Liver (tissue), 9 donors: ENCODE data around the gene PLPP4. TPM values are rescaled to one million over a fixed set of nuclear protein-coding genes. Genes with fewer than 3 reads are reported as not detected.

Experiments used
- DNase-seq: peaks from one replicate; pipeline ENCODE4 v3.0.0-alpha.2; 2017; ENCODE audit warnings: low spot score
- H3K27ac ChIP-seq, 2 donors: one replicate each; pipeline ENCODE4 v1.7.0; 2013; ENCODE audit warnings: inconsistent platforms in 2 of 2, low read length in 2 of 2, control low read depth in 1 of 2, low read depth in 1 of 2, mild to moderate bottlenecking in 1 of 2
- H3K27me3 ChIP-seq, 4 donors: one replicate each; pipeline versions ENCODE4 v1.6.1 to v1.7.0; 2013; ENCODE audit warnings: low read length in 3 of 4, inconsistent platforms in 1 of 4, mild to moderate bottlenecking in 1 of 4, moderate library complexity in 1 of 4; ENCODE audit not compliant: control insufficient read depth in 4 of 4, insufficient read depth in 4 of 4
- H3K36me3 ChIP-seq, 4 donors: one replicate each; pipeline versions ENCODE4 v1.6.1 to v1.7.0; 2013; ENCODE audit warnings: low read length in 3 of 4, mild to moderate bottlenecking in 3 of 4, low read depth in 1 of 4, moderate library complexity in 1 of 4; ENCODE audit not compliant: control insufficient read depth in 4 of 4, insufficient read depth in 3 of 4
- H3K4me1 ChIP-seq, 4 donors: one replicate each; pipeline versions ENCODE4 v1.6.1 to v1.7.0; 2013; ENCODE audit warnings: low read length in 3 of 4, mild to moderate bottlenecking in 3 of 4, moderate library complexity in 1 of 4; ENCODE audit not compliant: control insufficient read depth in 4 of 4, insufficient read depth in 4 of 4
- H3K4me3 ChIP-seq, 3 donors: one replicate each; pipeline versions ENCODE4 v1.6.1 to v1.7.0; 2013; ENCODE audit warnings: low read length in 3 of 3, control low read depth in 1 of 3, low read depth in 1 of 3, mild to moderate bottlenecking in 1 of 3
- H3K9ac ChIP-seq, 2 donors: one replicate each; pipeline ENCODE4 v1.7.0; 2013; ENCODE audit warnings: low read length in 2 of 2, mild to moderate bottlenecking in 2 of 2, moderate library complexity in 2 of 2, control low read depth in 1 of 2, low read depth in 1 of 2
- H3K9me3 ChIP-seq, 4 donors: one replicate each; pipeline versions ENCODE4 v1.6.1 to v1.7.0; 2013; ENCODE audit warnings: low read length in 3 of 4; ENCODE audit not compliant: control insufficient read depth in 4 of 4
- ATF3 ChIP-seq: IDR thresholded peaks from 2 replicates; pipeline ENCODE4 v1.6.1; 2016; ENCODE audit warnings: antibody characterized with exemption
- EGR1 ChIP-seq, 2 donors: IDR thresholded peaks; 2 replicates each; pipeline ENCODE4 v1.6.1; 2016 to 2018; ENCODE audit warnings: antibody characterized with exemption in 2 of 2, low read depth in 2 of 2
- FOXA2 ChIP-seq: IDR thresholded peaks from 2 replicates; pipeline ENCODE4 v1.6.1; 2016; ENCODE audit warnings: antibody characterized with exemption
- HNF4A ChIP-seq, 2 donors: conservative IDR thresholded peaks; 2 replicates each; pipeline ENCODE4 v1.6.1; 2016; ENCODE audit warnings: antibody characterized with exemption in 2 of 2, mild to moderate bottlenecking in 2 of 2
- HNF4G ChIP-seq: IDR thresholded peaks from 2 replicates; pipeline ENCODE4 v1.6.1; 2016; ENCODE audit warnings: antibody characterized with exemption
- JUND ChIP-seq, 2 donors: IDR thresholded peaks; 2 replicates each; pipeline ENCODE4 v1.6.1; 2016; ENCODE audit warnings: antibody characterized with exemption in 2 of 2
- MAX ChIP-seq: IDR thresholded peaks from 2 replicates; pipeline ENCODE4 v1.6.1; 2016; ENCODE audit warnings: antibody characterized with exemption
- RAD21 ChIP-seq, 2 donors: IDR thresholded peaks; 2 replicates each; pipeline ENCODE4 v1.6.1; 2016; ENCODE audit warnings: antibody characterized with exemption in 2 of 2, mild to moderate bottlenecking in 2 of 2
- REST ChIP-seq: IDR thresholded peaks from 2 replicates; pipeline ENCODE4 v1.6.1; 2016; ENCODE audit warnings: antibody characterized with exemption, mild to moderate bottlenecking
- RXRA ChIP-seq, 2 donors: IDR thresholded peaks; 2 replicates each; pipeline ENCODE4 v1.6.1; 2017 to 2018; ENCODE audit warnings: antibody characterized with exemption in 2 of 2, mild to moderate bottlenecking in 1 of 2
- ZBTB33 ChIP-seq: IDR thresholded peaks from 2 replicates; pipeline ENCODE4 v1.6.1; 2016; ENCODE audit warnings: antibody characterized with exemption
- WGBS: extraction: QIAGEN DNeasy Blood & Tissue Kit; methylation state at CpG from one replicate; pipeline ENCODE4 v1.1.7; 2013; 5-methylcytosine and 5-hydroxymethylcytosine counted together
- polyA plus RNA-seq, 2 donors: library from polyadenylated mRNA; stranded (reverse) in 1 of 2; unstranded in 1 of 2; fragments of 200-250 nt in 1 of 2; fragments of >200 nt in 1 of 2; fragmentation: Nextera tagmentation in 1 of 2; extraction: Ambion mirVana in 1 of 2; gene quantifications; one replicate each; pipeline versions ENCODE4 v1.2.1 to v1.2.3, GENCODE V29; 2013 to 2015
- total RNA-seq, 2 donors: library from RNA; depleted of rRNA; stranded (reverse); fragments of >200 nt; gene quantifications; one replicate each; pipeline ENCODE4 v1.2.3, GENCODE V29; 2014
- donor health status: healthy.
- donor health status: healthy.
- donor health status: healthy.
- donor health status: healthy.
- donor health status: healthy.

Gene PLPP4
- total and polyA plus RNA-seq, 4 donors = 0.14 to 2.8 (median 0.93) TPM

- 7% methylated on average over 16 of the region's 16 CpGs for WGBS
- Histone ChIP-seq H3K9ac (no peak overlapping the region), H3K27me3 (peaks cover 0 to 6% (median 2%) of the 10 kb centered on the region in 4 donors), H3K4me3 (peak overlapping the region in 1 of 3 donors; percentile 53), H3K36me3 (no peaks in the 10 kb centered on the region), H3K9me3 (no peaks in the 10 kb centered on the region), H3K4me1 (peaks cover 0 to 14% (median 11%) of the 10 kb centered on the region in 4 donors), H3K27ac (no peak overlapping the region)
- no peak for DNase-seq
- TF ChIP-seq RXRA (IDR thresholded peaks at IDR 0.05) = no peak
- no peak for TF ChIP-seq RAD21 (IDR thresholded peaks at IDR 0.05)
- TF ChIP-seq HNF4G = no peak
- no peak for TF ChIP-seq FOXA2
- TF ChIP-seq JUND (IDR thresholded peaks at IDR 0.05) = no peak
- no peak for TF ChIP-seq MAX
- TF ChIP-seq HNF4A (conservative IDR thresholded peaks at IDR 0.05) = no peak
- TF ChIP-seq EGR1 (IDR thresholded peaks at IDR 0.05; ENCODE audit: low read depth in 2 of 2) = no peak
- TF ChIP-seq ATF3 = no peak
- TF ChIP-seq REST = no peak
Observed at GRCh38 chr10:120456143-120456625, 843 bp upstream of the PLPP4 start.

- no peak for TF ChIP-seq ZBTB33
- no peak for TF ChIP-seq EGR1 (IDR thresholded peaks at IDR 0.05; ENCODE audit: low read depth in 2 of 2)
- H3K4me1 ChIP-seq = peaks cover 0 to 14% (median 11%) of the 10 kb centered on the region in 4 donors
- H3K36me3 ChIP-seq = no peaks in the 10 kb centered on the region
- no peaks in the 10 kb centered on the region for H3K9me3 ChIP-seq
- H3K27me3 ChIP-seq = peaks cover 0 to 6% (median 2%) of the 10 kb centered on the region in 4 donors
- peak overlapping the region in 2 of 3 donors; percentile 43 to 53 for H3K4me3 ChIP-seq
- no peak overlapping the region for H3K27ac ChIP-seq
- no peak for DNase-seq
- 20% methylated on average over 52 of the region's 52 CpGs for WGBS
- no peak overlapping the region for H3K9ac ChIP-seq
Observed at GRCh38 chr10:120457431-120458172, 575 bp downstream of the PLPP4 start.
